SW 1271 (cell line): ENCODE results near the gene JDP2.
A peak's percentile ranks its signal among the peaks of the same experiment; 100 is the strongest.

ENCODE experiments used
- DNase-seq, 2 experiments: peaks; one replicate each; lab custom pipeline; 2025; lab: John Stamatoyannopoulos, UW

Gene JDP2

GRCh38 chr14:75437201-75438143 lies 9.7 kb downstream of the JDP2 start:
- DNase-seq, result no peak

- DNase-seq, result no peak
These were observed 10.8 kb downstream of the JDP2 start for GRCh38 chr14:75438486-75439080.

- DNase-seq, result no peak
These were observed 12.2 kb downstream of the JDP2 start for GRCh38 chr14:75439989-75440388.

DNA sequence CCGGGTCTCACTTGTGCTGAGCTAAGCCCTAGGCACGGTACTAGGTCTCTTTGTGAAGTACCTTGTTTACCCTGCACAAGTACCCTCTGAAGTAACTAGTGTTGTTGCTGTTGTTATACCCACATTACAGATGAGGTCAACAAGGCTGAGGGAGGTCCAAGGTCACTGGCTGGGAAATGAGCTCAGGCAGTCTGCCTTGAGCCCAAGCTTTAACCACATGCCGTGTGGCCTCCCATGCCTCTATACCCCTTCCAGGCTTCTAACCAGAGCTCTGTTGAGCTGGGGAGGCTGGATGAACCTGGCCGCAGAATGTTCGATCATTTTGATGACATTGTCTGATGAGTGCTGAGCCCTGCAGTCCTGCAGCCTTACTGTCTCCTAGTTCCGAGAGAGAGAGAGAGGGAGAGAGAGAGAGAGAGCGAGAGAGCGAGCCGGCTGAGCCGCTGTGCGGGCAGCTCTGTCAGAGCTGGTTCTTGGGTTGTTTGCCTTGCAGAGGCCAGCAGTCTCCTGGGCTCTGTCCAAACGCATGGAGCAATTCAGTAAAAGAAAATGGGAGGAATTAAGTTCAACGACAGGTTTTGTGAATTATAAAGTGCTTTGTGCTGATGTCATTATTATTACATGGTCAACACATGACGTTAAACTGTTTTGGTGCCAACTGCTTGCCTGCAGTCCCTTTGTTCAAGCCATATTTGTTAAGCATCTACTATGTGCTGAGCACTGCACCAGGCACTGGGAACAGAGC lies 13.1 kb downstream of the JDP2 start:
- DNase-seq, result no peak

DNA sequence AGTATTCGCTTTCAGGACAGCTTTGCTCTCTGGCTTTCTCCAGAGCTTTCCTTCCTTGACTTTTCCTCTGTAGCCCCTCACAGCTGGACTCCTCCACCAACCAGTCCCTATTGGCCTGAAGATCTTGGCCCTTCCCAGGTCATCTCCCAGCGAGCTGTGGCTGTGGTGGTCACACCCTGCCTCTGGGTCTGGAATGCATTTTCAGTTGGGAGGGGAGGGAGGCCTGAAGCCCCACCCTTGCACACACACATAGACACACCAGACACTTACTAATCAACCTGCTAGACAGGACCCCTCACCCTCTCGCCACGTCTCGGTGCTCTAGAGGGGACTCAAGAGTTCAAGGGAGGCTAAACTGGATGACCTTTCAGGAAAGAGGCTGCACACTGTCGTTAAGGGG lies 13.9 kb downstream of the JDP2 start:
- DNase-seq, result no peak

GRCh38 chr14:75442166-75442565 lies 14.3 kb downstream of the JDP2 start:
- DNase-seq, result no peak

- DNase-seq, result no peak
These were observed 14.8 kb downstream of the JDP2 start for GRCh38 chr14:75442642-75443041.

DNA sequence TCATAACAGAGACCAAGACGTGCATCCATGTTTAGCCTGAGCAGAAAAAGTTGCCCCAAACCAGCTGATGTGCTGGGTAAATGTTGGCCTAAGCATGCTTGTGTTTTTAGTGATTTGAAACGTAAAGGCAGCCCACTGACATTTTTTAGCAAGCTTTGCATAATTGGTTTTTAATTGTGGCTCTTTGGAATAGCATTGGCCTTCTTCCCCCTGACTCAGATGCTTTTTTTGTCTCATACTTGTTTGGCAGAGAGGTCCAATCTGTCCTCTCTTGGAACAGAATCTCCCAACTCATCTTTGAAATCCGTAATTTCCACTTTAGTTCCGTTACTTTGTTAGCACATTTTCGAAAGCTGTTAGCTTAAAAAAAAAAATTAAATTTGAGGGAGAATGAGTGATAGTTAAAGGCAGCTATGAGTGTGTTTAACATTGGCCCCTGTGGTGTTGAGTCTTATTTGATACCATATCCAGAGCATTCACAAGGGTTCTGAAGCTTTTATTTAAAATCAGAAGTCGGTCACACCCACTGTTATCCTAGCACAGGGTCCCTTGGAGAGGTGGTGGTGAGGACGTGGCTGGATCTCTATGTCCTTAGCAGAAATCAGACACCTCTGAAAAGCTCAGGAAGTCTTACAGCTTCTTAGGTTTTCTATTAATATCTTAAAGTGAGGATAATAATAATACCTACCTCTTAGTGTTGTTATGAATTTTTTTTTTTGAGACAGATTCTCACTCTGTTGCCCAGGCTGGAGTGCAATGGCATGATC lies 15.6 kb downstream of the JDP2 start:
- no peak for DNase-seq

DNA sequence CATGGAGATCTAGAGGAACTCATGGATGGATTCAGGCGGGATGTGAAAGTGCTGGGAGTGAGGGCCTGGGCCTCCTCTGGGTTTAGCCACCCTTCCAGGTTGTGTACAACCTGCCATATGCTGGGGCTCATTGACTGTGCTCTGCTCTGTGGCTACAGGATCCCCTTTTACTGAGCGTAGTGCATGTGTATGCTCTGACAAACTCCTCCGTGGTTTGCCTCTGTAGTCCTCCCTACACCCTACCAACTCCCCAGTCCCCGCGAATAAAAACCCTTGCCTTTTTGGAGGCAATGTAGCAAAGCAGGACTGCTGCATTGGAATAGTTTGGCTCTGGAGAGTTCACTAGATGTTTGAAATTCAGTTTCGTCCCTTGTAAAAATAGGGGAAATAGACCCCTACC lies 17.4 kb downstream of the JDP2 start:
- no peak for DNase-seq

- no peak for DNase-seq
These were observed 18.1 kb downstream of the JDP2 start for GRCh38 chr14:75445963-75446362.

DNA sequence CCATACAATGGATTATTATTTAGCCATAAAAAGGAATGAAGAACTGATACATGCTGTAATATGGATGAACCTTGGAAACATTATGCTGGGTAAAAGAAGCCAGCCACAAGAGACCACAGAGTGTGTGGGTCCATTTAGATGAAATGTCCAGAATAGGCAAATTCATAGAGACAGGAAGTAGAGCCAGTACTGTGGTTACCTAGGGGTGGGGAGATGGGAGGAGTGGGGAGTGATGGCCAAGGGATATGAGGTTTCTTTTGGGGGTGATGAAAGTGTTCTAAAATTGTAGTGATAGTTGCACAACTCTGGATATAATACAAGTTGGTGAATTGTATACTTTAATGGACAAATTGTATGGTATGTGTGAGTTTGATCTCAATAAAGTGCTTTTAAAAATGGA lies 18.6 kb downstream of the JDP2 start:
- no peak for DNase-seq

DNA sequence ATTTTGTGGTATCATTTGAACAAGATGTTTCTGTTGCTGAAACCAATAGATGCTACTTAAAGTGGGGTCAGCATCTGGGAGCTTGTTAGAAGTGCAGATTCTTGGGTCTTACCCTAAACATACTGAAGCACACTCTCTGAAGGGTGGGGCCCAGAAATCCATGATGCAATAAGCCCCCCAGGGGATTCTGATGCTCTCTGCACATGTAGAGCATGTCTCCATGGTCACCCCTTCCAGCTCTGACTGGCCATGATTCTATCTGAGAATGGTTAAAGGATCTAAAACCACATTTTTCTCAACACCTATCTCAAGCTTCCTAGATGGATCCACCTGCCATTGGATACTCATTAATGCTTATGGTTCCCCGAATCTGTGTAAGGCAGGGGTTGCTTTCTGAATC lies 20.4 kb downstream of the JDP2 start:
- DNase-seq, result no peak

- DNase-seq, result no peak
These were observed 21.2 kb downstream of the JDP2 start for GRCh38 chr14:75449036-75449435.

GRCh38 chr14:75449696-75450095 lies 21.9 kb downstream of the JDP2 start:
- no peak for DNase-seq

DNA sequence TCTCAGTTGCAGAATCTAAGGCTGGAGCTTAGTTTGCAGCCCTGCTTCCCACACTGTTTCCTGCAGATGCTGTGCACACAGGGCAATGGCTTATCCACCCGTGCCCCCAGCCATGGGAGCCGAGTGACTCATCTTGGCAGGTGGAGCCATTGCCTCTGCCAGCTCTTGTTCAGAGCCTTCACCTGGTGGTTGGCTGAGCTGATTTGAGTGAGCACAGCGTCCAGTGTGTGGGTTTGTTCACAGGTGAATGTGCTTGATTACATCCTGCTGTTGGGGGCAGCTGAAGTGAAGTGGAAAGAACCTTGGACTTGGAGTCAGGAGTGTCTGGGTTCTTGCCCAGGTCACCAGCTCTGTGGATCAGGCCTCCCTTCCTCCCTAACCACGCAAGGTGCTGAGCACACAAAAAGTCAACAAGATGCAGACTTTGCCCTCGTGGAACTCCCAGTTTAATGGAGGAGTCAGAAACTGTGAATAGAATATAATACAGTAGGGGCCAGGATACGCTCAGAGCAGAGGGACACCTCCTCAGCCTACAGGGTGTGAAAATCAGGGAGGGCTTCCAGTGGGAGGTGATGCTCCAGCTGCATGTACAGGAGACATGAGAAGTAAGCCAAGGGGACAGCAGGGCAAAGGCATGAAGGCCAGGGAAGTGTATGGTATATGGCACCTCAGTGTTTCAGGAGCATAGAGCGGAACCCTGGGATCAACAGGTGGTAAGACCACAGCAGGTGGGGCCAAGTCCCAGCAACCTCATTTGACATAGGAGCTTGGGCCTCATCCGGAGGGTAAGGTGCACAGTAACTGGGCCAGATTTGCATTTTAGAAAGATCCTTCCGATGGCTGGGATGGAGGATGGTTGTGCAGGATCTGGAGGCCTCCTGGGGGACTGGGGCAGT lies 22.8 kb downstream of the JDP2 start:
- no peak for DNase-seq

GRCh38 chr14:75452324-75452723 lies 24.5 kb downstream of the JDP2 start:
- no peak for DNase-seq

DNA sequence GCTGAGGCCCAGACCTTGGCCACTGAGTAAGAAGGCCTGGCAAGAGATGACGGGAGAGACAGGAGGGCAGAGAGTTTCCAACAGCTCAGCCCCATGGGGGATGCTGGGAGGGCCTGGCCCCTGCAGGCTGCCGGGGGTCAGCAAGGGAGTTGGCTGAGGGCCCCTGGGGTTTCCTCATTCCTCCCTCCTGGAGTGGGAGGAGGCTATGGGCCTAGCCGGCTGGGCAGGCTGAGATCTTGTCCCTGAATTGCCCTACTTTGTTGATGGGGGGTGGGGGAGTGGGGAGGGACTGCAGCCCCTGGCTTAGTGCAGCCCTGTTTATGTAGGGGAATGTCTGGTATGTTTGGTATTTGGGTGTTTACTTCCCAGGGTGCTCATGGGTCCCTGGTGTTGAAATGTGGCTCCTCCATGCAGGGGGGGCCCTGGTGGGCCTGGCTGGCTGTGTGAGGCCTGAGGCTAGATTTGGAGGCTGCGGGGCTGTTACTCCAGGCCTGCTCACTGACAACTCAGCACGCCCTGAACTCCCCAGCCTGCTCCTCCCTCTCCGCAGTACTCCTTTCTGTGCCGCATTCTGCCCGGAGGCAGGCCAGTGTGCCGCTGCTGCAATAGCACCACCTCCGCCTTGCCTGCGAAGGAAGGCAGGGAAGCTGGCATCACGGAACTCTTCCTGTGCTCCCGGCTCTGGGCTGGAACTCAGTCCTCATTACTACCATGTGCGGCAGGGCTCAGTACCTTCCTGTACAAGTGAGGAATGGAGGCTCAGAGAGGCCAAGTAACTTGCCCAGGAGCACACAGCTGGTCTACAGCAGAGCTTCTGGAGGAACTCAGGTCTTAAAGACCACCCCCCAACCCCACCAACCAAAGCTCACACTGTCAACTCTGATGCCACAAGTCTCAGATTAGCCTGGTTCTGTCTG lies 25.3 kb downstream of the JDP2 start:
- DNase-seq, result peak in 1 of 2 experiments; percentile 14

DNA sequence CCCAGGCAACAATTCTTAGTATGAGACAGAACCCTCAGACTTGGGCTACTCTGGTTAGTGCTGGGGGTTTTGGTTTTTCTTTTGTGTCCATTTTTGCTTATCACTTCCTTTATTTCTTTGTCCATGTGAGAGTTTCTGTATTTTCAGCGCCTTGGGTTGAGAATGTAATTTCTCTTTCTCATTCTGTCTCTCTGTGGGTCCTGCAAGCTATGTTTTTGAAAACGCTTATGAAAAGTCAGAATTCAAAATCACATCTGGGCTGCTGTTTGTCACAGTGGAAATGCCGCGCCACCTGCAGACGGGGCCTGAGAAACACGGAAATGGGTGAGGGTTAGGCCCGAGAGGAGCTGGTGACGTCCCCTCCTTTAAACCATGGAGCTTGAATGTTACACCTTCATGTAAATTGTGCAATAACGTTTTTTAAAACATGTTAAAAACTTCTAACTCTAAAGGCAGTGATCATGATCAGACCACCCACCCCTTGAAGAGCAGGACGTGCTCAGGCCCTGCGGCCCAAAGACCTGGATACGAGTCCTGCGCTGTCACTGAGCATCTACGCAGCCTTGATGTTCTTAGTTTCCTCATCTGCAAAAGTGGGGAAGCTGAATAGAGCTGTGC lies 26.1 kb downstream of the JDP2 start:
- no peak for DNase-seq

DNA sequence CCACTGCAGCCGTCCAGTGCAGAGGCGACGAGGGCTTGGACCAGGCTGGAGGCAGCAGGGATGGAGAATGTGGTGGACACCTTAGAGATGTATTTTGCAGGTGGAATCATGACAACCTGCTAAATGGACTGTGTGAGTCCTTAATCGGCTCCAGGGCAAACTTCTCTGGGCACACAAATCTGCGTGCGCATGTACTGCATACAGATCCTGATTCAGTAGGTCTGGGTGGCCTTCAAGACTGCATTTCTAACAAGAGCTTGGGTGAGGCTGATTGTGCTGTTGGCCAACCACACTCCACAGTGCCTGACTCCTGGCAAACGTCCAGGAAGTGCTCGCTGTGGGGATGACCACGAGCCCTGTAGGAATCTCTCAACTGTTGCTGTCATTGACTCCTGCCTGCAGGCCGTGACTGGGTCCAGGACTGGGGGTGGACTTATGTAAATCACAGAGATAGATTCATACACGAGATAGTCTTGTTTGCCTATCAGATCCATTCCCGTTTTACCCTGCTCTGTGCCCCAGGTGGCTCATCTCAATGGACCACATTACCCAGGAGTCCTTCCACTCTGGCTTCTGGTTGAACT lies 27.2 kb downstream of the JDP2 start:
- no peak for DNase-seq
